ENCODE results near the gene ACTL8.

GRCh38 chr1:17755120-17755519 is at the start of gene ACTL8:
- peak; percentile 25 for TF ChIP-seq CTCF (IDR thresholded peaks at IDR 0.05)
- TF ChIP-seq EZH2 (IDR thresholded peaks at IDR 0.05): no peak

Data from neural progenitor cell (in vitro differentiated cells).